ENCODE results near the gene TRIM43.
"Not testable (repeated sequence)": the region's sequence is repeated elsewhere in the genome, so short reads cannot be mapped to it uniquely, and the experiment has no call there.

TRIM43 gene

DNA sequence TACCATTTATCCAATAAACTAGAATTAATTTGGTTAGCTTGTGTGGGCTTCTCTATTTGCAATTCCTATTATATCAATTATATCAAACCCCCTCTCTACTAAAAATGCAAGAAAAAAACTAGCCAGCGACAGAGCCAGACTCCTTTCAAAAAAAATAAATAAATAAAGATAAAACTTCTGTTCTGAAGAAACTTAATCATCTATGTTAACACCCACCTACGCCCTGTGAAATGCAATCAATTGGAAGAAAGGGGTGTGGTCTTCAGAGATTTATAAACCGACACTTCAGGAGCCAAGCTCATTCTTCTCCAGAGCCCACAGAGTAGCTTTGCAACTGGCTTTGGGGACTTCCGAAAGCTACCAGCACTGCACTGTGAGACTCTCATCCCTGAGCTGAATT lies at the start of gene TRIM43:
Gene TRIM43, plus strand, starts transcription at position 301 of the 400 bp plus-strand sequence. CDS start 2,023 bp downstream, outside the sequence.
- DNase-seq (ENCODE audit: low read depth in 3 of 3): not testable (repeated sequence)

- DNase-seq (ENCODE audit: low read depth in 3 of 3): no peak
Measured at GRCh38 chr2:95551055-95551568, 40.7 kb upstream of the TRIM43 start.

- DNase-seq (ENCODE audit: low read depth in 3 of 3): no peak
Measured at GRCh38 chr2:95552911-95553310, 38.9 kb upstream of the TRIM43 start.

DNA sequence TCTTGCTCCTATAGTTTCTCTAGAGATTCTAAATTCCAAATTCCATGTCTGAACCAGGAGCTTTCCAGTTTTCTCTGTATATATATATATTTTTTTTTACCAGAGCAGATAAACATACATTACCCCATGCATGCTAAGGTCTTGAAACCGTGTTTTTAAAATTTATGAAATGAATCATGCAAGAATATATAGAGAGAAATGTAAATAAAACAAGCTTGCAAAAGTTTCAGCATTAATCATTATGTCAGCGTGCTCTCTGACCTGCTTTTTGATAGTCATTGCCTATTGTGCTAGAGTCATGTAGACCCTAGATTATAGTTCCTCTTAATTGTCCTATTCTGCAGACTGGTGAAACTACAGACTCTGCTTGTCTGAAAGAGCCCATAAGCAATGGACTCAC lies 22.6 kb upstream of the TRIM43 start:
- no peak for DNase-seq (ENCODE audit: low read depth in 3 of 3)

DNA sequence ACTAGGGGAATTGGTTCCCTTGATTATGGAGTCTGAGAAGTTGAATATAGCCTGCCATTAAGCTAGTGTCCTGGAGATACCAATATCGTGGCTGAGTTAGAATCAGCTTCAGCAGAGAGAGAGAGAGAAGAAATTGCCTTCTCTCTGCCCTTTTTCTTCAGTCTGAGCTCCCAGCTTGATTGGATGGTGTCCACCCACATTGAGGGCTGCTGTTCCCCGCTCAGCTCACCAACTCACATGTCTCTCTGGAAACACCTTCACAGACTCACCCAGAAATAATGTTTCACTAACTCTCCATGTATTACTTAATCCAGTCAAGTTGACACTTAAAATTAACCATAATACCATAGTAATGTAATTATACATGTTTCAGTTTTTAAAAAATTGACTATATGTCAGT lies 17.9 kb upstream of the TRIM43 start:
- no peak for DNase-seq (ENCODE audit: low read depth in 3 of 3)

DNA sequence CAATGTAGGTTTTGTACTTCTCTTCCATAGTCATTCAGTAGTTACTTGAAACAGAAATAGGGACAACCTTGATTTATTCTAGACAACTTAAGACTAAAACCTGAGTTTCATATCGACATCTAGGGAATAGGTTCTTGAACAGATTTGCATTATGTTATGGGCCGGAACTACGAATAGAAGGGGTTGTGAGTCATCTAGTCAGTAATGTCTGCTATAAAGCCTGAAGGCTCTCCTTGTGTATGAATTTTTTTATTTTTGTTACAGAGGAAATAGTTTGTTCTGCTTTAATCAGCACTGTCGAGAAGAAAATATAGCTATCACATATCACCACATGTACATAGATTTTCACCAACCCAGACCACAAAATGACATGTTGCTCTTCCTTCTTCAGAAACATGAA lies 17.3 kb upstream of the TRIM43 start:
- DNase-seq (ENCODE audit: low read depth in 3 of 3): no peak

DNA sequence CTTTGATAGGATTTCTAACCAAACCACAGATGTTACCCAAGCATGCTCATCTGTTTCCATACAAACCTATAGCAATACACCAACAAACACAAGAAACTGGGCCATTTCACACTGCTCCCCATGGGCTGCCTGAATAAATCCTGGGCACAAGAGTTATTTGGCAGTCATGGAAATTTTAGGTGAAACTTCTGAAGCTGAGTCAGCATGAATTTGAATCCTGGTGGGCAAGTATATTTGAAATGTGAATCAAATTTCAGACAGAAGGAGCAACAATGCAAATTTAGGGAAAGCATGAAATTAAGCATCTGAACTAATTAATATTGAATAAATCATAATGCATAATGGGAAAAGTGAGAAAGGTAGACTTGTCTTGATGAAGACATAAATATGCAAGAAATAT lies 15.9 kb upstream of the TRIM43 start:
- DNase-seq (ENCODE audit: low read depth in 3 of 3): no peak

GRCh38 chr2:95578539-95578938 lies 13.3 kb upstream of the TRIM43 start:
- no peak for DNase-seq (ENCODE audit: low read depth in 3 of 3)

- not testable (repeated sequence) for DNase-seq (ENCODE audit: low read depth in 3 of 3)
Measured at GRCh38 chr2:95583545-95583944, 8.3 kb upstream of the TRIM43 start.

DNA sequence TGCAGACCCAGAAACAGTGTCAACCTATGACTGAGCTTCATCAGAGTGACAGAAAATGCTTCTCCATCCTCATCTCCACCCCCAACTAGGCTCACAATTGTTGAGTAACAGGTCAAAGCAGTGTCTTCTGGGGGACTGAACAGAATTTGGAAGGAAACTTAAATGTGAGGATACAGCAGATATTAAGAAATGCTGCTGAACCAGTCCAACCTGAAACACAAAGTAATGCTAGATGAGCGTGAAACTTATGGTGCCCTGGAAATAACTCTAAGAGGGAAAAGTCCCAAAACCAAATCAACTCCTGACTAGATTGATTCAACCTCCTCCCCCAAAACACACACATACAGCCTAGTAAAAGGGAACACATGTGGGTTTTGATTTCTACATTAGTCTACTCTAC lies 7.5 kb upstream of the TRIM43 start:
- DNase-seq (ENCODE audit: low read depth in 3 of 3): not testable (repeated sequence)

GRCh38 chr2:95589777-95590536 lies 1.8 kb upstream of the TRIM43 start:
- not testable (repeated sequence) for DNase-seq (ENCODE audit: low read depth in 3 of 3)

DNA sequence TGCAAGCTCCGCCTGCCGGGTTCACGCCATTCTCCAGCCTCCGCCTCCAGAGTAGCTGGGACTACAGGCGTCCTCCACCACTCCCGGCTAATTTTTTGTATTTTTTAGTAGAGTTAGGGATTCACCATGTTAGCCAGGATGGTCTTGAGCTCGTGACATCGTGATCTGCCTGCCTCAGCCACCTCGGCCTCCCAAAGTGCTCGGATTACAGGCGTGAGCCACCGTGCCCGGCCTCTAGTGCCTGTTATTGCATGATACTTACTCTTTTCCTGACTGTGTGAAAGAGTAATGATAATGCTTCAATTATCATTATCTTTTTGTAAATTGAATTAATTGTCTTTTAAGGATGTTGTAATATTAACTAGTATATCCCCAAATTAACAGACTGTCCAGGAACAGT lies 1.2 kb downstream of the TRIM43 start:
- not testable (repeated sequence) for DNase-seq (ENCODE audit: low read depth in 3 of 3)

GRCh38 chr2:95595012-95595411 lies 3.2 kb downstream of the TRIM43 start:
- not testable (repeated sequence) for DNase-seq (ENCODE audit: low read depth in 3 of 3)

DNA sequence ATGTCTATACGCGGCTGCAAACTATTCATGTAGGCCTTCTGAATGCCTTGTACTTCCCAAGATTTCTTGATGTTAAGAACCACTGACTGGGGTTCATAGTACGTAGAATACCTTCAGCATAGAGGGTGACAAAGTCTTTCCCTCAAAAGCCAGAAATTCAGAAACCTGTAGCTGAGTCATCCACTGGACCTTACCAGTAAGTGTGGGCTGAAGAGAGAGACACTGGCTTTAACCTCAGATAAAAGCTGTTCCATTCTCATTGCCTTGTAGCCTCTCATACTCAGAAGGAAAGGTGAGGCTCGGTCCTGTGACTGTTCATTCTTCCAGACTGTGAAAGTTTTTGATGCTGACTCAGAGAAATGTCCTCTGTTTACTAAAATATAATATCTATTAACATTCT lies 9.5 kb downstream of the TRIM43 start:
- DNase-seq (ENCODE audit: low read depth in 3 of 3): not testable (repeated sequence)

DNA sequence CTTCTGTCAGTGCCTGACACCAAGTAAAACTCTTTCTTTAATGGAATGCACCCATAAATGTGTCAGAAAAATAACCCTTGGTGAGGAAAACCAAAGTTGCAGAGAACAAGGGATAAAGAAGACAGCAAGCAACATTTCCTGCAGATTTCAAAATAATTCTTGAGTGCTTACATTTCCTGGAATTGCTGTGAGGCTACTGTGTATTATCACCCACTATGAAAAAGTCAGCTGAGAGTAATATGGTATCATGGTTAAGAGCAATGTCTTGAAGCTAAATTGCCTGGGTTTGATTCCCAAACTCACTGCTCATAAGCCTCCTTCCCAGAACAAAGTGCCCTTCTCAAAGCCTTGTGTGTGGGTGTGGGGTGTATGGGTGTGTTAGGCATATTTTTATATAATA lies 10.3 kb downstream of the TRIM43 start:
- DNase-seq (ENCODE audit: low read depth in 3 of 3): not testable (repeated sequence)

DNA sequence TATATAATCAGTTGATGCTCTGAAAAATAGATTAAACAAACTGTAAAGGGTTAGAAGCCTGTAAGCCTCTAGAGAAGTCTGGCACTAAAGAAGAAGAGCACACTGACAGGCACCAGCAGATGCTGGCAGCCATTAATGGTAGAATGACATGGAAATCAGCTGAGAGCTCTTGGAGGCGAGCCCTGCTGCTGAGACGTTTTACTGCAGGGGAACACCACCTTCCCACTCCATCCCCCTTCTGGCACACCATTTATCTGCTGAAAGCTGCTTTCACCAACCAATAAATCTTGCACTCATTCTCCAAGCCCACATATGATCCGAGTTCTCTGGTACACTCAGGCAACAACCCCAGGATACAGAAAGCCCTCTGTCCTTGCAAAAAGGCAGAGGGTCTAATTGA lies 16.6 kb downstream of the TRIM43 start:
- not testable (repeated sequence) for DNase-seq (ENCODE audit: low read depth in 3 of 3)

DNA sequence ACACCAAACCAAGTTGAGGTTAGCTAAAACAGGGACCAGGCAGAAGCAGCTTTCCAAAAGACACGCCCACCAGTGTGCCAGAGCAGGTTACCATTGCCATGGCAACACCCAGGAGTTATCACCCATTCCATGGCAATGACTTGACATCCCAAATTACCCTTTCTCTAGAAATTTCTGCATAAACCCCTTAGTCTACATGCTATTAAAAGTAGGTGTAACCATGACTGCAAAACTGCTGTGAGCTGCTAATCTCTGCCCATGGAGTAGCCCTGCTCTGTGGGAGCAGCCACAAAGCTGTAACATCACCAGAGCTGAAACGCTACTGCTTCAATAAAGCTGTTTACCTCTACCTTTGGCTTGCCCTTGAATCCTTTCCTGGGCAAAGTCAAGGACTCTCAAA lies 18.0 kb downstream of the TRIM43 start:
- DNase-seq (ENCODE audit: low read depth in 3 of 3): not testable (repeated sequence)

DNA sequence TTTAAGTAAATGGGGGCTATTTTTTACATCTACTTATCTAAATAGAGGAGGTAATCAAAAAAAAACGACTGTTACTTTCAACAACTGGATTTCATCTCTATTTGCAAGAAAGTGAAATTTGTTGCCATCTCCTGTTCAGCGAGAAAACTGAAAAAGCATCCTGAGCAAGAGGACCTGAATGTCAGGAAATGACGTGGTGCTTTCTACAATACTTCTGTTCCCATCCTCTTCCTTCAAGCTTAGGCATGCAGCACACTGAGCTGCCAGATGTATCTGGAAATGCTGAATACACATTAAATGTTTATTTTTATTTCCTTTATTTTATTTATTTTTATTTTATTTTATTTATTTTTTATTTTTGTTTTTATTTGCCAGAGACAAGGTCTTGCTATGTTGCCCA lies 21.2 kb downstream of the TRIM43 start:
- DNase-seq (ENCODE audit: low read depth in 3 of 3): not testable (repeated sequence)

DNA sequence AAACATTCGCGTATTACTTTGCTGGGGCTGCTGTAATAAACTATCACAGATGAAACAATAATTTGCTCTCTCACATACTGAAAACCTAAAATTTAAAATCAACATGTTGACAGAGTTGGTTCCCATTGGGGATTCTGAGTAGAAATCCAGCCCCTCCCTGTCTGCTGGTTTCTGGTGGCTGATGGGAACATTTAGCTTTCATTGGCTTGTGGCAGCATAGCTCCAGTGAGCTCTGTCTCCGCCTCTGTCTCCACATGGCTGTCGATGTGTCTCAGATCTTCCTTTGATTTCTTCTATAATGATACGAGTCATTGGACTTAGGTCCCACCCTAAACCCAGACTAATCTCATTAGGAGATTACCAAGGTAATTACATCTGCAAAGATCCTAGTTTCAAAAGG lies 30.9 kb downstream of the TRIM43 start:
- not testable (repeated sequence) for DNase-seq (ENCODE audit: low read depth in 3 of 3)

- DNase-seq (ENCODE audit: low read depth in 3 of 3): not testable (repeated sequence)
Measured at GRCh38 chr2:95630987-95631386, 39.2 kb downstream of the TRIM43 start.

- DNase-seq (ENCODE audit: low read depth in 3 of 3): not testable (repeated sequence)
Measured at GRCh38 chr2:95633626-95634259, 41.9 kb downstream of the TRIM43 start.

DNA sequence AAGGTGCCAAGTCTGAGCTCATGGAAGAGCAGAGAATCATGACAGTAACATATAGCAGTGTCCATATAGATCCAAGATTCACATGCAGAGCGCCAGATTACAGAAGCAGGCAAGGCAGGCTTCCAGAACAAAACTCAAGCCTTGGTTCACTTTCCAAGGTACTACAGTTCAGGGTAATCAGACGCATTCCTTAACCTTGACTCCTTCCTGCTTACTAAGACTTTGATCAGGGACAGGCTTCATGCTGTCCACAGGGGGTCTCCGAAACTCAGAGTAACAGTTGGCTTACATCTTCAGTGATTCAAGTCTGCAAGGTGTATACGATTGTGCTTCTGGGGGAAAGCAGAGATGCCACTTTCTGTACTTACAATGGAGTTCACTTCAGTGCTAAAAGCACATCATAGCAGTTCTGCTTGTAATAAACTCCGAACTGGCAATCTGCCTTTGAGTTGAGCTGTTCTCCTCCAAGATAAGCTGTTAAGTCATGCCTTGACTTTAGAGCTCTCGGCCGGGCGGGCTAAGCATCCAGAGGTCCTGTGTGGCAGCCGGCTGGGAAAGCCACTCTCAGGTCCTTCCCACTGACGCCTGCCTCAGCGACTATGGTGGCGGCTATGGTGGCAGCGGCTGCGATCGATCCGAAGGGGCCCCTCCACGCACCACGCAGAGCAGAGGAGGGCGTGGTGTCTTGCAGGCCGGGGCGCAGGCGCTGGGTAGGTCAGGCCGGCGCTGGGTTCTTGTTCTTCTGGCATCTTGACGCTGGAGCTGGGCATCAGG lies 48.9 kb downstream of the TRIM43 start:
- not testable (repeated sequence) for DNase-seq (ENCODE audit: low read depth in 3 of 3)

Data from stimulated activated CD4-positive, alpha-beta T cell treated with anti-CD3 and anti-CD28 coated beads, TNF-alpha, amount 100 ng/mL, for 24 hours (primary cell).